Stimulated activated CD4-positive, alpha-beta T cell treated with anti-CD3 and anti-CD28 coated beads, Interleukin-4, amount 100 ng/mL, for 4 hours (primary cell): ENCODE measurements around the gene CCT3.

Experiments
- DNase-seq, 2 experiments: peaks; one replicate each; pipeline ENCODE4 v3.0.0-alpha.2; 2020

The CCT3 gene

DNA sequence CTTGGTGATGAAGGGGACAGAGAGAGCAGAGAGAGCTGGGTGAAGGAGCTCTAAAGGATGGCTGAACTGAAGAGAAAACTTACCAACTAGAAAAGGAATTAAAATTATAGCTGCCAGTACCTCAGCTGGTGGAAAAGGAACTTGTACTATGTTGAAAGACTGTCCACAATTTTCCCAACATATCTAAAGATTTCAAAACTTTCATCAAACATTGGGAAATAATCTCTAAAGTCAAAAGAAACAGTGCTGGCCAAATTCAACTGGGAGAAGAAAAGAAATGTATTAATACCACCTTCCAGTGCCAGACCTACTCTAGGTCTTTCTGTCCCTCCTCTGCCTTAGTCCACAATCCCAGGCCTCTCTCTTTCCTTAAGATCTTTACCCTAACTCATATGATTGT is 61.6 kb downstream of the CCT3 start:
- no peak for DNase-seq

DNA sequence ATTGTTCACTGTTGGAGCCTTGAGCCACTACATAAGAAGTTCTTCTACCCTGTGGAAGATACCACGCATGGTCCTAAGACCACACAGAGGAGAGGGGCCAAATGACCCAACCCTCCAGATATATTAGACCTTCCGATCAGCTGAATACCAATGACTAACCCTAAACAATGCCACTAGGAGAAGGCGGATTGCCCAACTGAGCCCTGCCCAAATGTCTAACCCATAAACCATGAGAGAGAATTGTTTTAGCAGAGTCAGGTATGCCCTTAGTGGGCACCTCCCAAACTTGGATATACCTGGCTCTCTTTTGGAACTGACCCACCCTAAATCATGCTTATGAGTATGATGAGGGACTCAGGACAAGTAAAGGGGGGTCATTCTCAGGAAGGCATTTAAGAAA is 67.8 kb downstream of the CCT3 start:
- no peak for DNase-seq

DNA sequence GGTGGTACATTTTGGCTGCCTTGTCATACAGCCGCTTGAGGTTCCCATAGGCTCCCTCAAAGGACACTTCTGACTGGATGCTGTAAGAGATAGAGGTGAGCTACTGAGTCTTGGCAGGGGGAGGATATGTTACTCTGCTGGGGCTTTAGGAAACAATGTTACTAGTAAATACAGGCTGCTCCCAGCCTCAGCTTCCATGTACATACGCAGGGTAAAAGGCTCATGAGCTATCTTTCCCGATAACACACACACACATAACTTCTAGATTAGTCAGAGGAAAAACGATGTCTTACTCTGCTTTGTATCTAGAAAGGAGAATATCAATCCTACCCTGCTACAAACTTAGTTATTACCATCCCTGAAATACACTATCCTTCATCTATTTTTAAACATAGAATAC is 69.8 kb downstream of the CCT3 start:
- no peak for DNase-seq

DNA sequence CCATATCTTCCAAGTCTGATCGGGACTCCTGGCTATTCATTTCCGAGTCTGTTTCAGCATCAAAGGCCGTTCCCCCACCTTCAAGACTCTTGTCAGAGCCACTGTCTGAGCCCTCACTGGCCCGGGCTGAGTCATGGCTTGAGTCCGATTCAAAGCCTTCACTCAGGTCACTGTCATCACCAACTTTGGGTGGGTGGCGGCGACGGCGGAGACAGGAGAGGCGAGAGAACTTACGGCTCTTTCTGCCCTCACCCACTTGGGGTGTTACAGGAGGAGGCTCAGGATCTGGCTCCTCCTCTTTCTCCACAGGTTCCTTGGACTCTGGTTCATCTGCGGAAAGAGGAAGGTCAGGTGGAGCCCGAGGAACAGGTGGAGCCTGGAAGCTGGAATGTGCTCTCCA is 72.0 kb downstream of the CCT3 start:
- DNase-seq: no peak

DNA sequence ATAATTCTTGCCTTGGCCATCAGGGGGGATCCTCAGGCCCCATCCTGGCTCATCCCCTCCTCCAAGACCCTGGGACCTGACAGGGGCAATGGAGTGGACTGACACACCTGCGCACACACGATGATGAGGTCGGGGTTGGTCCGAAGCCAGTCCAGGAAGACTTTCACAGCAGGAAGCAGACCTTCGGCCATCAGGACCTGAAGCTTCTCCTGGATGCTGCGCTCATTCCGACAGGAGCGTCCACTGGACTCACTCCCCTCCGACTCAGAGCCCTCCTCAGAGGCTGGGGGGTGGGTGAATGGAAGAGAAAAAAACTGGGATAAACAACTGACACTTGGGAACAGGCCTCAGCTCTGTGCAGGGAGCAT is 74.8 kb downstream of the CCT3 start:
- DNase-seq: no peak

DNA sequence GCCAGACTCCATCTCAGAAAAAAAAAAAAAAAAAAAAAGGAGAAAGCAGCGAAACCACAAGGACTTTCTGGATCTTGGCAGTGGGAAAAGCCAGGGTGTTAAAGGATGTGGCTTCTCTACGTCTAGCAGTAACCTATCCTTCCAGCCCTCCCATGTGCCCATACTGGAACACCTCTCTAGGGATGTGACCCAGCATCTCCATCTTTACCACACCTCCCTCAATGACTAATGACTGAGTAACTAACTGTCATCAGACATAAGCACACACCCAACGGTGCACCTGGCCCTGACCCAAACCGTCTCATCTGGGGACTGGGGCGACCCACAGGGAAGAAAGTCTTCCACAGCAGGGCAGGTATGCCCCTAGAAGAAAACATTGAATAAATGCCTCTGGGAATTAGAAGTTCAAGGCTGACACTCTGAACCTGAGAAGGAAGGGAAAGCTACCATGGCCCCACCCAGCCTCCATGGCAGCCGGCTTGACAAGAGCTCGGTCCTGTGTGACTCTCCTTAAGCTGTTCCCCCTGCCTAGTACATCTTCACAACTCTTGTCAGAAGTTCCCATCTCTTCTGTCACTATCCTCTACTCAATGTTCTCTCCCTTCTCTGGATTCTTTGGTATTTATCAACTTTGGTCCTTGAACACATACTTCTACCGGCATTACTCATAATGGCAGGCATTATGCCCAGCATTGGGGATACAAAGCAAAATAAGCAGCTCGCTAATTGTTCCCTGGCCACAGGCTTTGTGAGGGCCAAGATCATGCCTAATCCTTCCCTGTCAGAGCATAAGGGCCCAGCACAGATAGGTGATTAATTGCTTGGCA is 75.4 kb downstream of the CCT3 start:
- no peak for DNase-seq

DNA sequence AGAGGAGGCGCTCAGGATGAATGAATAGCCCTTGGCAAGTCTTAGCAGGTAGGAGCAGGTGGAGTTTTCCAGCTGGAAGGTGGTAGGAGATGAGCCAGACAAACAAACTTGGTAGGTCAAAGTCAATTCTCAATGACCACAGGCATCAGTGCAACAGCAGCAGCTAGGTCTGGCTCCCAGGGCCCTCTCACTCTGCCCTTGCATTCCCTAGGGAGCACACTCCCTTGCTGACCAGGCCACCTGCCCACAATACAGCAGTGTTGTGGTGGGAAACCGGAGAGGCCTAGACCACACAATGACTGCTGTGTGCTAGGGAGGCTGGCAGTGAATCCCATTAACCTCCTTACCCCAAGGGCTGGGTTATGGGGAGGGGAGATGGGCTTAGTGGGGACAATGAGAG is 77.2 kb downstream of the CCT3 start:
- DNase-seq: no peak

DNA sequence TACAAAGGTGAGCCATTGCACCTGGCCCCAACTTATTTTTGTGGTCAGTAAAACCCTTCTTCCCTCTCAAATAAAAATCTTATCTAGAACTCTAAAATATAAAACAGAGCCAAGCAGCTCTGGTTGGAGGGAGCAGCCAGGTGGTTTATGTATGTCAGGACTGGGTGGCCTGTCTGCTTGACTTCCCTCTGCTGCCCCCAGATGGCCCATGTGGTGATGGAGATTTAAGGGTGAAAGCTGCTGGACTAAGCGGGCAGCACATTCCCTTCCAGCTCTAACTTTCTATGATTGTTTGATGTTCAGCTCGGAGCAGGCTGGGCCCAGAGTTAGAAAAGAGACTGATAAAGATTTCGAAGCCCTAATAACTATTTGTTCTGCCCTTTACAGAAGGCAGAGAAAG is 78.3 kb downstream of the CCT3 start:
- DNase-seq: no peak
